Naive thymus-derived CD4-positive, alpha-beta T cell (primary cell): ENCODE data around the gene FNDC3B. TPM values are rescaled to one million over a fixed set of nuclear protein-coding genes. Genes with fewer than 3 reads are reported as not detected.

ENCODE experiments used
- ATAC-seq: fragments of 150-1000 bp; cut with Tn5 transposase; 2 replicates; pipeline ENCODE4 v1.10.0; 2021; ENCODE audit warnings: mild to moderate bottlenecking, moderate library complexity
- CTCF ChIA-PET: fragments of 350-600 bp; sonication (Branson Sonifier 250); formaldehyde crosslinking; loops from one replicate; lab custom pipeline; 2021; ENCODE audit warnings: antibody characterized with exemption; lab: Charles Lee
- POLR2A ChIA-PET: fragments of 350-600 bp; sonication (Branson Sonifier 250); formaldehyde crosslinking; loops from one replicate; lab custom pipeline; 2021; ENCODE audit warnings: antibody characterized with exemption, inconsistent platforms; lab: Charles Lee
- DNase-seq, 9 donors: peaks; one replicate each; pipeline versions ENCODE4 v3.0.0 to v3.0.0-alpha.2; 2020 to 2022; ENCODE audit warnings: mixed read lengths in 1 of 9
- H3K27ac ChIP-seq: one replicate; pipeline ENCODE4 v1.7.0; 2013; ENCODE audit warnings: mild to moderate bottlenecking, low read depth, low read length, moderate library complexity
- H3K27me3 ChIP-seq, 2 donors: one replicate each; pipeline ENCODE4 v1.7.0; 2013; ENCODE audit warnings: low read length in 2 of 2, mild to moderate bottlenecking in 2 of 2, moderate library complexity in 2 of 2; ENCODE audit not compliant: control insufficient read depth in 2 of 2, insufficient read depth in 2 of 2
- H3K36me3 ChIP-seq, 3 experiments: 1 replicate in 2 of 3; 2 replicates in 1 of 3; pipeline ENCODE4 v1.7.0; 2013; ENCODE audit warnings: low read length in 3 of 3, mild to moderate bottlenecking in 3 of 3, moderate library complexity in 1 of 3; ENCODE audit not compliant: insufficient read depth in 3 of 3, control insufficient read depth in 2 of 3
- H3K4me1 ChIP-seq, 2 donors: one replicate each; pipeline ENCODE4 v1.7.0; 2013; ENCODE audit warnings: low read length in 2 of 2, mild to moderate bottlenecking in 2 of 2, moderate library complexity in 1 of 2; ENCODE audit not compliant: control insufficient read depth in 2 of 2, insufficient read depth in 2 of 2
- H3K4me3 ChIP-seq: 2 replicates; pipeline ENCODE4 v1.7.0; 2013; ENCODE audit warnings: mild to moderate bottlenecking, low read length
- H3K9me3 ChIP-seq, 3 experiments: 1 replicate in 2 of 3; 2 replicates in 1 of 3; pipeline ENCODE4 v1.7.0; 2013; ENCODE audit warnings: low read length in 3 of 3; ENCODE audit not compliant: control insufficient read depth in 2 of 3
- H3K27ac Mint-ChIP-seq, 9 donors: one replicate each; pipeline ENCODE4 v1.8.0; 2020 to 2022; ENCODE audit warnings: mixed read lengths in 9 of 9, mild to moderate bottlenecking in 8 of 9, moderate library complexity in 5 of 9, inconsistent platforms in 2 of 9
- H3K27me3 Mint-ChIP-seq, 5 donors: one replicate each; pipeline ENCODE4 v1.8.0; 2021 to 2022; ENCODE audit warnings: mixed read lengths in 5 of 5, mild to moderate bottlenecking in 1 of 5
- H3K36me3 Mint-ChIP-seq, 5 donors: one replicate each; pipeline ENCODE4 v1.8.0; 2020 to 2022; ENCODE audit warnings: mixed read lengths in 5 of 5, mild to moderate bottlenecking in 3 of 5, inconsistent platforms in 1 of 5
- H3K4me1 Mint-ChIP-seq, 7 donors: one replicate each; pipeline ENCODE4 v1.8.0; 2020 to 2022; ENCODE audit warnings: mixed read lengths in 7 of 7, mild to moderate bottlenecking in 3 of 7, inconsistent platforms in 1 of 7
- H3K4me3 Mint-ChIP-seq, 10 donors: one replicate each; pipeline ENCODE4 v1.8.0; 2020 to 2022; ENCODE audit warnings: mild to moderate bottlenecking in 10 of 10, mixed read lengths in 10 of 10, moderate library complexity in 6 of 10, inconsistent platforms in 2 of 10
- H3K9me3 Mint-ChIP-seq, 11 donors: one replicate each; pipeline ENCODE4 v1.8.0; 2020 to 2022; ENCODE audit warnings: mixed read lengths in 11 of 11, mild to moderate bottlenecking in 4 of 11, inconsistent platforms in 1 of 11, moderate library complexity in 1 of 11
- intact Hi-C, 2 donors: fragments of 100-400 bp; cut with micrococcal nuclease; formaldehyde crosslinking; loops; one replicate each; pipeline ENCODE4 v1.15.1; 2023
- polyA plus RNA-seq, 2 donors: library from polyadenylated mRNA; unstranded; fragments of 300-500 nt; fragmentation: Illumina TruSeq; gene quantifications; one replicate each; pipeline ENCODE4 v1.2.3, GENCODE V29; 2021
- total RNA-seq, 6 experiments: library from RNA in 5 of 6; stranded (reverse) in 5 of 6; gene quantifications; 1 replicate in 5 of 6; 2 replicates in 1 of 6; pipeline ENCODE4 v1.2.3 and lab custom pipeline; 2021 to 2026

The FNDC3B gene
- total and polyA plus RNA-seq, 7 experiments from 2014 or later, result 8.6 to 78.6 (median 25.6) TPM

DNA sequence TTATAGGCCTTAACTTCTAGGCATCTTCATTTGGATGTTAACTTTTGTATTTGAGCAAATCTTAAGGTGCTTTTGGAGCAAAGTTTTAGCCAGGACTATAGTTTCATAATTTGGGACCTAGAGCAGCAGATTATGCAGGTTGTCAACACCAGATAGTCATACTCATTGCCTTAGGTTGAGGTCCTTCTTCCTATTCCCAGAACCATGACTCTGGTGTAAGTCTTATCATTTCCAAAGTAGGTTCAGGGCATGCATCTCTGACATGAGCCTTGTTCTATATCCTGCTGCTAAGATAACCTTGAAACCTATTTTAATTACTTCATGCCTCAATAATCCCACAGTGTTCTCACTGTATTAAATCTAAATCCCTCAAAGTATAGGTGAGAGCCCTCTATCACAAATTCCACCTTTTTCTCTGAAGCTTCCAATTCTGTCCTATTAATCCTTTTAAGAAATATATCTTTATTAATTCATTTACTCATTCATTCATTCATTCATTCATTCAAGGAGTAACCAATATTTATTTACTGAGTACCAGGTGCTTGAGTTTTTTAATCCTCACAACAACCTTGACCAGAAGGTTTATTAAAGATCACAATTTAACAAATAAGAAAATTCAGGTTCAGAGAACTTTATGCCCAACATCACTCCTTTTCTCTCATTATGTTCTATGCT is 2.7 kb upstream of the FNDC3B start:
- POLR2A ChIA-PET, result no interaction called here

DNA sequence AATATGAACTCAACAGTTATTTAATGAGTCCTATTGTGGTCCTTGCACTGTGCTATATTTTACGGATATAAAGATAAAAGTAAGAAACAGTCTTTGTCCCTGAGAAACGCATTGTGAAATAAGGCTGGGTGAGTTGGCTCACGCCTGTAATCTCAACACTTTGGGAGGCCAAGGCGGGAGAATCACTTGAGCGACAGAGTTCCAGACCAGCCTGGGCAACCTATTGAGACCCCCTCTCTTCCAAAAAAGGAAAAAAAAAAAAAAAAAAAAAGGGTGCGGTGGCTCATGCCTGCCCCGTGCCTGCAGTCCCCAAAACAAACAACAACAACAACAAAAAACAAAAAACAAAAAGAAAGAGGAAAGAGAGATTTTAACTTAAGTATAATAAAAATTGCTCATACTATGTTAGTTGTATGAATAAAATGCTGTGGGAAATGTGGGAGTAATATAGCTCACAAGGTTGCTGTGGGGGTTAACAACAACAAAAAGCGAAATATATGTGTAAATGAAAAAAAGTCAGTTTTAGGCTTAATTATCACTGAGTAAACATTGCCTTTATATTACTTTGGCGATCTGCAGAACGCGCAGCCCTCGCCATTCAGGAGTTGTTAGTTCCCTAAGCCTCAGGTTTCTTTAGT is 461 bp upstream of the FNDC3B start:
- Histone ChIP-seq H3K36me3 (peaks cover 0 to 7% (median 0%) of the 10 kb centered on the region in 3 experiments), H3K27me3 (no peaks in the 10 kb centered on the region), H3K9me3 (no peaks in the 10 kb centered on the region), H3K27ac (peak overlapping the region; percentile 97), H3K4me1 (peaks cover 11 to 15% of the 10 kb centered on the region in 2 donors), H3K4me3 (peak overlapping the region; percentile 64)
- DNase-seq (no peak), ATAC-seq (peak; percentile 1)
- ChIA-PET CTCF (interaction anchor here (1.2 to 3.0 kb wide), 3 partner anchors 68 to 627 kb away, joined by 3 to 13 read pairs (median 4); no protein-coding TSS in a partner anchor), POLR2A (interaction anchor here (0.8 to 1.2 kb wide), 3 partner anchors 16 to 68 kb away, joined by 3 to 5 read pairs (median 3); no protein-coding TSS in a partner anchor)
- peaks cover 0 to 19% (median 0%) of the 10 kb centered on the region in 5 donors for H3K27me3 Mint-ChIP-seq
- peak overlapping the region; percentile 96 to 100 (median 98) for H3K4me3 Mint-ChIP-seq
- peaks cover 0 to 3% (median 0%) of the 10 kb centered on the region in 11 donors for H3K9me3 Mint-ChIP-seq
- peak overlapping the region; percentile 94 to 99 (median 97) for H3K27ac Mint-ChIP-seq
- intact Hi-C loops, result loop anchor here (1.0 to 10.0 kb wide), 16 partner anchors 48 to 1814 kb away; partner anchors contain the start of genes ECT2 (in 2 of the 2), SKIL (in 2 of the 2), EIF5A2 (in 1 of the 2) and PRKCI (in 1 of the 2)
- peaks cover 0 to 8% (median 0%) of the 10 kb centered on the region in 5 donors for H3K36me3 Mint-ChIP-seq
- peaks cover 26 to 66% (median 49%) of the 10 kb centered on the region in 7 donors for H3K4me1 Mint-ChIP-seq

More for the DNA sequence above, 2.7 kb upstream of the FNDC3B start:
- ATAC-seq (no peak), DNase-seq (no peak)
- Mint-ChIP-seq H3K27me3 (peaks cover 0 to 19% (median 0%) of the 10 kb centered on the region in 5 donors), H3K36me3 (peaks cover 0 to 6% (median 0%) of the 10 kb centered on the region in 5 donors), H3K4me1 (peaks cover 21 to 47% (median 31%) of the 10 kb centered on the region in 7 donors), H3K9me3 (peaks cover 0 to 3% (median 0%) of the 10 kb centered on the region in 11 donors), H3K27ac (no peak overlapping the region), H3K4me3 (no peak overlapping the region)
- no peaks in the 10 kb centered on the region for H3K9me3 ChIP-seq
- H3K4me3 ChIP-seq, result no peak overlapping the region
- H3K27ac ChIP-seq, result no peak overlapping the region
- intact Hi-C loops, result loop anchor here (5.0 to 10.0 kb wide), 10 partner anchors 51 to 1812 kb away; partner anchors contain the start of genes SKIL (in 2 of the 2), EIF5A2 (in 1 of the 2), PRKCI (in 1 of the 2) and TNFSF10 (in 1 of the 2)
- H3K27me3 ChIP-seq, result no peaks in the 10 kb centered on the region
- peaks cover 11 to 13% of the 10 kb centered on the region in 2 donors for H3K4me1 ChIP-seq
- H3K36me3 ChIP-seq, result peaks cover 0 to 7% (median 0%) of the 10 kb centered on the region in 3 experiments
- CTCF ChIA-PET, result interaction anchor here (1.1 to 4.0 kb wide), 5 partner anchors 71 to 296 kb away, joined by 3 to 20 read pairs (median 10); no protein-coding TSS in a partner anchor

DNA sequence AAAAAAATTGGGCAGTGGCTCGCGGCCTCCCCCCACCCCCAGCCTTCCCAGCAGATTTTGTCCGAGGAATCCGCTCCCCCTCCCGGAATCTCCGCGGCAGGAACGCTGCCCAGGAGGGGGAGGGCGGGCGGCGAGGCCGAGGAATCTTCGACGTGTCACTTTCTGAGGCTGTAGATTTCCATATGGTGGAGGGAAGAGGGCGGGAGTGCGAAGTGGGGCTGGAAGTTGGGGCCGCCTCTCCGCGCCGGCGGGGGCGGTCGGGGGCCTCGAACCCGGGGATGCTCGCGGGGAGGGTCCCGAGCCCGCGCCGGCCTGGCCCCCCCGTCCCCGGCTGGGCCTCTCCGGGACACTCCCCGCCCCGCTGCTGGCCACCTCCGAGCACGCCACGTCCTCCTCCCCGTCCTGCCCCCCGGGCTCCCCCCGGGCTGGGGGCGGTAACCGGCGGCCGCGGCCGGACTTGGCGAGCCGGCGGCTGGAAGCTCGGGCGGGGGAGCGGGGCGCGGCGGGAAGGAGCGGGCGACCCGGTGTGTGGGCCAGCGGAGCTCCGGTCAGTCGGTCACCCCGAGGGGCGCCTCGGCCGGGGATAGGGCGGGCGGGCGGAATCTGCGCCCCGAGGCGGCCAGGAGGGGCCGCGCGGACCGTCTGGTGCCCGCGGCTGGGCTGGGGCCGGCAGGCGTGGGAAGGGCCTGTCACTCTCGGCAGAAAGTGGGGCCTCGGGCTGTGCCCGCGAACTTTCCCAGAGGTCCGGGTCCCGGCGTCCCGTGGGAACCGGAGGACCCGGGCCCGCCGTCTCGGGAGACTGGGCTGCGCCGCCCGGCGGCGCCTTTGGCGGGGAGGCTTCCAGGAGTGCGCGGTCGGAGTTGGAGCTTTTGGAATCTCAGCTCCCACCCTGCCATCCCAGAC is 951 bp downstream of the FNDC3B start:
- Mint-ChIP-seq H3K27me3 (peaks cover 0 to 17% (median 0%) of the 10 kb centered on the region in 5 donors), H3K4me3 (peak overlapping the region; percentile 80 to 100 (median 96)), H3K36me3 (peaks cover 0 to 9% (median 0%) of the 10 kb centered on the region in 5 donors), H3K4me1 (peaks cover 22 to 74% (median 56%) of the 10 kb centered on the region in 7 donors), H3K9me3 (no peaks in the 10 kb centered on the region), H3K27ac (peak overlapping the region in 5 of 9 donors; percentile 31 to 94 (median 76))
- POLR2A ChIA-PET, result interaction anchor here (1.3 kb wide), 1 partner anchor 62 kb away, joined by 4 read pairs; no protein-coding TSS in a partner anchor
- Histone ChIP-seq H3K9me3 (no peaks in the 10 kb centered on the region), H3K36me3 (peaks cover 0 to 7% (median 0%) of the 10 kb centered on the region in 3 experiments), H3K4me3 (peak overlapping the region; percentile 64), H3K27ac (peak overlapping the region; percentile 97), H3K4me1 (peaks cover 11 to 15% of the 10 kb centered on the region in 2 donors), H3K27me3 (no peaks in the 10 kb centered on the region)
- CTCF ChIA-PET, result no interaction called here
- ATAC-seq, result peak; percentile 45
- intact Hi-C loops, result no loop called here
- peak in 7 of 9 donors; percentile 1 to 65 (median 21) for DNase-seq

DNA sequence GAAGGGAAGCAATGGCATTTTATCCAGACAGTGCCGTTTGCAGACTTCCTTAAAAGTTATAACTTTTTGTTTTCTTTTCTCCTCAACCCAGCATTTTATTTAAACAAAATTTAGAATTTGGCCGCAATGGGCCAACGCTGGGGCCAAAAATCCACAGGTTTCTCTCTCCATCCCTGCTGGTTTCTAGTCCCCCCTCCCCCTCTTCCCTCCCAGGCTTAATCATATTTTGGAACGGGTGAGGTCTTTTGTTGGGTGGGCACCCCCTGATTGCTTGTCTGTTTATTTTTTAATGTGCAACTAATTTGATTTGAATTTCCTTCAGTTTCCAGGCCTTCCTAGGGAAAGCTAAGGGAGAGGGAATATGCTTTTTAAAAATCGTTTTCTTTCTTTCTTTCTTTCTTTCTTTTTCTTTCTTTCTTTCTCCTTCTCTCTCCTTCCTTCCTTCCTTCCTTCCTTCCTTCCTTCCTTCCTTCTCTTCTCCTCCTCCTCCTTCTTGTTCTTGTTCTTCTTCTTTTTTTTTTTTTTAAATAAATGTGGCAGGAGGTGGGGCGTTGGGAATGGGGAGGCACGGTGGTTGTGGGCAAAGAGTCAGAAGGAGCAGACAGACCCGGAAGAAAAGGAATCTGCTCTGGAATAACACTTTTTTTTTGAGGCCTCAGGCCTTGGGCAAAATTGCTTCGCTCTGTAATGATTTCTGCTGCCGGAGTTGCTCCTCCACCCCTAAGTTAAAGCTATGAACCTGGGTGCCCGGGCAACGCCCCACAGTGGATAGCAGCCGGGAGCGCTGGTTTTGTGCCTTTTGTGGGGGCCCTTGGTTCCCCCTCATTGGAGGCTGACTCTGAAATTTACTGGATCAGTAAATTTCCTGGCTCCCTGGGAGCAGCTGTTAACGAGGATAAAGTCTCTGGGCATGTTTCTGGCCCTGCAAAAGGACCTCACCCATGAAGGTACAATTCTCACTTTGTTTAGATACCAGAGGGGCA is 1.9 kb downstream of the FNDC3B start:
- Mint-ChIP-seq H3K9me3 (no peaks in the 10 kb centered on the region), H3K4me1 (peaks cover 24 to 76% (median 61%) of the 10 kb centered on the region in 7 donors)
- intact Hi-C loops, result no loop called here

DNA sequence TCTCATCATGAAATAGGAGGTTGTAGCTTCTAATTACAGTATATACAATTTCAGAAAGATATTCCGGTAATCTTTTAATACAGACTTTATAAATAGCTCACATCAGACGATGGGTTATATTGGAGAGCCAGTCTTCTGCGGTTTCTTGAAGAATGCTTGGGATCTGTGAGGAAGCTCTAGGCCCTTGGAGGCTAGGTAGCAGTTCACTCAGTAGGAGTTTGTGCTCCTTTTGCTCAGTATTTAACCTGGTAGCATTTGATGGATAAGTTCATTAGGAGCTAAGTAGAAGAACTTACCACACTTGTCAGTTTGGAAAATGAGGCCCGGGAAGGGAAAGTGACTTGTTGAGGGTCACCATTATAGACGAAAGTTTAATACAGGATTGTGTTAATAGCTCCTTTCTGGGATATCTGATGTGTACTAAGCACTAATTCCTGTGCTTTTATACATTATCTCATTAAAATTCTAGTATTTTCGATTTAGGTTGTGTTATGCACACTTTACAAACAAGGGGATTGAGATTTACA is 2.8 kb downstream of the FNDC3B start:
- Mint-ChIP-seq H3K4me1 (peaks cover 28 to 79% (median 66%) of the 10 kb centered on the region in 7 donors), H3K27ac (peak overlapping the region in 7 of 9 donors; percentile 21 to 83 (median 55)), H3K4me3 (peak overlapping the region; percentile 14 to 100 (median 84)), H3K36me3 (peaks cover 0 to 9% (median 0%) of the 10 kb centered on the region in 5 donors), H3K9me3 (no peaks in the 10 kb centered on the region), H3K27me3 (peaks cover 0 to 17% (median 0%) of the 10 kb centered on the region in 5 donors)
- Histone ChIP-seq H3K9me3 (no peaks in the 10 kb centered on the region), H3K4me3 (no peak overlapping the region), H3K4me1 (peaks cover 11 to 15% of the 10 kb centered on the region in 2 donors), H3K36me3 (peaks cover 0 to 7% (median 0%) of the 10 kb centered on the region in 3 experiments), H3K27ac (no peak overlapping the region), H3K27me3 (no peaks in the 10 kb centered on the region)
- no peak for DNase-seq
- CTCF ChIA-PET, result interaction anchor here (0.6 to 1.8 kb wide), 3 partner anchors 60 to 1747 kb away, joined by 3 to 7 read pairs (median 3); no protein-coding TSS in a partner anchor
- no peak for ATAC-seq
- intact Hi-C loops, result no loop called here
- POLR2A ChIA-PET, result interaction anchor here (0.7 kb wide), 2 partner anchors 255 to 419 kb away, joined by 3 read pairs; no protein-coding TSS in a partner anchor

More for the DNA sequence above, 1.9 kb downstream of the FNDC3B start:
- H3K4me1 ChIP-seq, result peaks cover 11 to 15% of the 10 kb centered on the region in 2 donors
- ChIA-PET CTCF (interaction anchor here (1.2 to 1.8 kb wide), 2 partner anchors 61 to 66 kb away, joined by 3 to 7 read pairs; no protein-coding TSS in a partner anchor), POLR2A (interaction anchor here (1.3 kb wide), 1 partner anchor 61 kb away, joined by 4 read pairs; no protein-coding TSS in a partner anchor)
- Mint-ChIP-seq H3K4me3 (peak overlapping the region; percentile 71 to 100 (median 84)), H3K27ac (peak overlapping the region; percentile 17 to 83 (median 76)), H3K27me3 (peaks cover 0 to 17% (median 0%) of the 10 kb centered on the region in 5 donors), H3K36me3 (peaks cover 0 to 9% (median 0%) of the 10 kb centered on the region in 5 donors)
- H3K4me3 ChIP-seq, result peak overlapping the region; percentile 64
- H3K27me3 ChIP-seq, result no peaks in the 10 kb centered on the region
- H3K9me3 ChIP-seq, result no peaks in the 10 kb centered on the region
- peaks cover 0 to 7% (median 0%) of the 10 kb centered on the region in 3 experiments for H3K36me3 ChIP-seq
- DNase-seq (no peak), ATAC-seq (no peak)
- H3K27ac ChIP-seq, result peak overlapping the region; percentile 97
